ENCODE results near the gene WNT10A.
"Not testable (repeated sequence)": the region's sequence is repeated elsewhere in the genome, so short reads cannot be mapped to it uniquely, and the experiment has no call there.

WNT10A gene

GRCh38 chr2:218931751-218932150 lies 51.1 kb downstream of the WNT10A start:
- not testable (repeated sequence) for H3K4me1 ChIP-seq (ENCODE audit: control insufficient read depth, insufficient read depth, low read length); H3K4me3 ChIP-seq (ENCODE audit: insufficient read depth, low read depth, low read length); H3K36me3 ChIP-seq (ENCODE audit: control insufficient read depth, insufficient read depth, low read length); H3K27ac ChIP-seq (ENCODE audit: insufficient read depth, low read depth, low read length, poor library complexity, severe bottlenecking); H3K27me3 ChIP-seq (ENCODE audit: control insufficient read depth, insufficient read depth, low read length, poor library complexity, severe bottlenecking); H3K9me3 ChIP-seq (ENCODE audit: control insufficient read depth, low read length)
- WGBS, 2 experiments: 95 to 96% methylated on average over 17 to 21 of the region's 25 CpGs

Measured in ectodermal cell (in vitro differentiated cells).